Trophoblast cell (in vitro differentiated cells and primary cell): ENCODE data around the gene ECM2.

Source experiments
- DNase-seq, 2 donors: peaks; one replicate each; pipeline ENCODE4 v3.0.0-alpha.2; 2016
- H2AFZ ChIP-seq: 2 replicates; pipeline ENCODE4 v1.6.1; 2013; ENCODE audit warnings: low read length, moderate library complexity, mild to moderate bottlenecking; ENCODE audit not compliant: insufficient read depth, poor library complexity
- H2AK5ac ChIP-seq: 2 replicates; pipeline ENCODE4 v1.6.1; 2013; ENCODE audit warnings: mild to moderate bottlenecking, low read length
- H2BK120ac ChIP-seq: 2 replicates; pipeline ENCODE4 v1.6.1; 2013; ENCODE audit warnings: low read length, mild to moderate bottlenecking, moderate library complexity; ENCODE audit not compliant: insufficient read depth, poor library complexity
- H2BK12ac ChIP-seq: 2 replicates; pipeline ENCODE4 v1.6.1; 2013; ENCODE audit warnings: mild to moderate bottlenecking, low read length, moderate library complexity
- H2BK5ac ChIP-seq: 2 replicates; pipeline ENCODE4 v1.6.1; 2013; ENCODE audit warnings: low read length, low read depth, moderate library complexity, mild to moderate bottlenecking; ENCODE audit not compliant: poor library complexity
- H3K14ac ChIP-seq: 2 replicates; pipeline ENCODE4 v1.6.1; 2013; ENCODE audit warnings: mild to moderate bottlenecking, low read length
- H3K18ac ChIP-seq: 2 replicates; pipeline ENCODE4 v1.6.1; 2013; ENCODE audit warnings: mild to moderate bottlenecking, low read length
- H3K23ac ChIP-seq: 2 replicates; pipeline ENCODE4 v1.6.1; 2013; ENCODE audit warnings: low read length
- H3K27ac ChIP-seq: 2 replicates; pipeline ENCODE4 v1.5.1; 2013; ENCODE audit warnings: low read depth, mild to moderate bottlenecking, inconsistent platforms, low read length, moderate library complexity
- H3K27me3 ChIP-seq: 2 replicates; pipeline ENCODE4 v1.6.1; 2013; ENCODE audit warnings: inconsistent platforms, mild to moderate bottlenecking, low read length, moderate library complexity; ENCODE audit not compliant: insufficient read depth
- H3K36me3 ChIP-seq, 2 experiments: 1 replicate in 1 of 2; 2 replicates in 1 of 2; pipeline ENCODE4 v1.6.1; 2013; ENCODE audit warnings: low read length in 2 of 2, mild to moderate bottlenecking in 2 of 2, moderate library complexity in 1 of 2; ENCODE audit not compliant: insufficient read depth in 2 of 2, control insufficient read depth in 1 of 2
- H3K4ac ChIP-seq: 2 replicates; pipeline ENCODE4 v1.6.1; 2013; ENCODE audit warnings: low read depth, mild to moderate bottlenecking, low read length, moderate library complexity
- H3K4me1 ChIP-seq, 2 experiments: 1 replicate in 1 of 2; 2 replicates in 1 of 2; pipeline ENCODE4 v1.6.1; 2013; ENCODE audit warnings: low read length in 2 of 2, mild to moderate bottlenecking in 2 of 2, moderate library complexity in 1 of 2; ENCODE audit not compliant: insufficient read depth in 2 of 2, control insufficient read depth in 1 of 2
- H3K4me2 ChIP-seq: 2 replicates; pipeline ENCODE4 v1.6.1; 2013; ENCODE audit warnings: inconsistent platforms, mild to moderate bottlenecking, low read length, moderate library complexity
- H3K4me3 ChIP-seq: 2 replicates; pipeline ENCODE4 v1.5.1; 2013; ENCODE audit warnings: mild to moderate bottlenecking, low read depth, low read length, inconsistent platforms
- H3K79me1 ChIP-seq: one replicate; pipeline ENCODE4 v1.6.1; 2013; ENCODE audit warnings: low read length
- H3K79me2 ChIP-seq: 2 replicates; pipeline ENCODE4 v1.6.1; 2013; ENCODE audit warnings: low read length, mild to moderate bottlenecking; ENCODE audit not compliant: control insufficient read depth, insufficient read depth, poor library complexity
- H3K9ac ChIP-seq: 2 replicates; pipeline ENCODE4 v1.6.1; 2013; ENCODE audit warnings: mild to moderate bottlenecking, low read length
- H3K9me3 ChIP-seq: 2 replicates; pipeline ENCODE4 v1.6.1; 2013; ENCODE audit warnings: low read depth, mild to moderate bottlenecking, control low read depth, inconsistent platforms, low read length; ENCODE audit not compliant: insufficient read depth
- H4K12ac ChIP-seq: 2 replicates; pipeline ENCODE4 v1.6.1; 2013; ENCODE audit warnings: low read depth, mild to moderate bottlenecking, low read length, moderate library complexity
- H4K8ac ChIP-seq: 2 replicates; pipeline ENCODE4 v1.6.1; 2013; ENCODE audit warnings: low read depth, mild to moderate bottlenecking, low read length, moderate library complexity
- H4K91ac ChIP-seq: one replicate; pipeline ENCODE4 v1.6.1; 2013; ENCODE audit warnings: low read depth, mild to moderate bottlenecking, low read length, moderate library complexity
- WGBS: extraction: QIAGEN DNeasy Blood & Tissue Kit; methylation state at CpG from one replicate; pipeline ENCODE4 v1.1.7; 2013; ENCODE audit warnings: missing lambda C conversion rate; ENCODE audit not compliant: insufficient read length, insufficient coverage; ENCODE audit errors: extremely low coverage; 5-methylcytosine and 5-hydroxymethylcytosine counted together

Gene ECM2

DNA sequence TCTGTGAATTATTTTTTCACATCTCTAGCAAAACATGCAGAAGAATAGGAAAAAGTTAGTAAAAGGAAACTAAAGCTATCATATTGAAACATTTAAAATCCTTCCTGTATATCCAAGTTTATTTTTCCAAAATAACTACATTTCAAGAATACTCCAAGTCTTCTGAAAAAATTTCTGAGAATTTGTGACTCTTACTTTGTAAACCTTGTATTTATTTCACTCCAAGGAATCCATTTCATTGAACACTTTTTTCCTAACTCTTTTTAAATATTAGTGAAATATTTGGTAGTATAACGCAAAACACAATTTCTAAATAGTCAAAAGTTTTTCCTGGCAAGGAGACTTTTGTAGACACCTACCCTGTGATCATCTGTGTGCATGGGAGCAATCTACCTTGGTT is 19.3 kb downstream of the ECM2 start:
- no peak overlapping the region for H2AK5ac ChIP-seq

DNA sequence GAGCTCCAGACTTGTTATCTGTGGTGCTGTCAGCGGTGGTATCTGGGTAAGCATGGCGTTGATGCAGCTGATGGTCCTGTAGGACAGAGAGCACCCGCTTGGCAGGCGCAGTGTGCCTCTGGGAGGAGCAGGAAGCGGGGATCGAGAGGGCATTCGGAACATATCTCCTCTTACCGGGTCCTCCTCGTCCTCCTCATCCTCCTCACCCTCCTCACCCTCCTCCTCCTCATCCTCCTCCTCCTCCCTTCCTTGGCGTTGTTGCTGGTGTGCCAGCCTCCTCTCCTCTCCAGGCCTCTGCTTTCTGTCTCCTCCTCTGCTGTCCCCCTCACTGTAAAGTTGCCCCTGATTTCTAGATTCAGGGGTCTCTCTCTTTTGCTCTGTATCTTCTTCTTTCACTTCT is 21.2 kb downstream of the ECM2 start:
- no peak overlapping the region for H4K91ac ChIP-seq
- H3K79me1 ChIP-seq: no peaks in the 10 kb centered on the region
- no peak overlapping the region for H4K12ac ChIP-seq
- H3K23ac ChIP-seq: no peak overlapping the region
- no peaks in the 10 kb centered on the region for H3K27me3 ChIP-seq
- DNase-seq: no peak
- no peak overlapping the region for H2BK5ac ChIP-seq
- no peaks in the 10 kb centered on the region for H3K4me1 ChIP-seq
- H4K8ac ChIP-seq: no peak overlapping the region
- no peak overlapping the region for H3K18ac ChIP-seq
- no peak overlapping the region for H2AFZ ChIP-seq
- no peak overlapping the region for H3K14ac ChIP-seq
- H3K36me3 ChIP-seq: no peaks in the 10 kb centered on the region
- no peak overlapping the region for H3K4me3 ChIP-seq
- H3K79me2 ChIP-seq: no peaks in the 10 kb centered on the region
- H3K4me2 ChIP-seq: no peak overlapping the region
- no peak overlapping the region for H3K4ac ChIP-seq
- no peak overlapping the region for H2AK5ac ChIP-seq
- H3K9me3 ChIP-seq: no peaks in the 10 kb centered on the region
- WGBS: no CpG with 5 or more reads among the region's 10 CpGs
- no peak overlapping the region for H2BK120ac ChIP-seq
- no peak overlapping the region for H3K27ac ChIP-seq
- H3K9ac ChIP-seq: no peak overlapping the region
- H2BK12ac ChIP-seq: no peak overlapping the region

More for the DNA sequence above, 19.3 kb downstream of the ECM2 start:
- Histone ChIP-seq H4K8ac (no peak overlapping the region), H4K91ac (no peak overlapping the region), H3K4me3 (no peak overlapping the region), H4K12ac (no peak overlapping the region), H2BK12ac (no peak overlapping the region), H3K79me1 (no peaks in the 10 kb centered on the region), H3K9me3 (no peaks in the 10 kb centered on the region), H3K18ac (no peak overlapping the region), H3K23ac (no peak overlapping the region), H3K4ac (no peak overlapping the region), H3K79me2 (no peaks in the 10 kb centered on the region), H3K27me3 (no peaks in the 10 kb centered on the region), H3K4me2 (no peak overlapping the region), H3K14ac (no peak overlapping the region), H3K4me1 (no peaks in the 10 kb centered on the region), H3K9ac (no peak overlapping the region), H3K36me3 (no peaks in the 10 kb centered on the region), H2BK5ac (no peak overlapping the region), H3K27ac (no peak overlapping the region), H2BK120ac (no peak overlapping the region), H2AFZ (no peak overlapping the region)
- DNase-seq: no peak
- WGBS: no CpG with 5 or more reads among the region's 1 CpG

- no peaks in the 10 kb centered on the region for H3K4me1 ChIP-seq
- H3K4me2 ChIP-seq: no peak overlapping the region
- H3K79me1 ChIP-seq: no peaks in the 10 kb centered on the region
- H3K27me3 ChIP-seq: no peaks in the 10 kb centered on the region
- H3K4me3 ChIP-seq: no peak overlapping the region
- H3K9ac ChIP-seq: no peak overlapping the region
- no peak overlapping the region for H3K14ac ChIP-seq
- H2AFZ ChIP-seq: no peak overlapping the region
- H3K79me2 ChIP-seq: no peaks in the 10 kb centered on the region
- H3K27ac ChIP-seq: no peak overlapping the region
- no peak overlapping the region for H4K8ac ChIP-seq
- no peaks in the 10 kb centered on the region for H3K9me3 ChIP-seq
- no peak overlapping the region for H2BK12ac ChIP-seq
- no peak overlapping the region for H2BK120ac ChIP-seq
- H4K12ac ChIP-seq: no peak overlapping the region
- no peaks in the 10 kb centered on the region for H3K36me3 ChIP-seq
- H2AK5ac ChIP-seq: no peak overlapping the region
- DNase-seq: no peak
- WGBS: no CpG with 5 or more reads among the region's 3 CpGs
- H3K23ac ChIP-seq: no peak overlapping the region
- H3K18ac ChIP-seq: no peak overlapping the region
- H2BK5ac ChIP-seq: no peak overlapping the region
- no peak overlapping the region for H4K91ac ChIP-seq
- no peak overlapping the region for H3K4ac ChIP-seq
Measured at GRCh38 chr9:92513349-92513748, 22.4 kb downstream of the ECM2 start.

DNA sequence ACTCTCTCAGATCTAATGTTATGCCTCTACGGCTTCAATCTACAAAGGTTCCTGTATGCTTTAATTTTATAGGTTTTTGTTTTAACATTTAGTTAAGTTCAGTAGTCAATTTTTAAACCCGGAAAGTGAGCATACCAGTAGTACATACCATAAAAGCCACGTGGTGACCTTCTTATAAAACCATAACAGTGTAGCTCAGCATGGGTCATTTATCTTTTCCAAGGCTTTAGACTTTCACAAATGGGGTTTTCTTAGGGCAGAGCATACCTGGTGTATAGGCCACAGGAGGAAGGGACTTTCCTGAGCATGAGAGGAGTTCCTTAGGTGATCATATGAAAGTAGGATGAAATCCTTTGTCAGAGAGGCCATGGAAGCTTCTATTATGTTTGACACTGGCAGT is 23.2 kb downstream of the ECM2 start:
- Histone ChIP-seq H3K79me2 (no peaks in the 10 kb centered on the region), H4K91ac (no peak overlapping the region), H4K8ac (no peak overlapping the region), H3K27me3 (no peaks in the 10 kb centered on the region), H2BK12ac (no peak overlapping the region), H2AFZ (no peak overlapping the region), H3K23ac (no peak overlapping the region), H3K18ac (no peak overlapping the region), H3K79me1 (no peaks in the 10 kb centered on the region), H3K4me1 (peaks cover 0 to 5% of the 10 kb centered on the region in 2 experiments), H2AK5ac (no peak overlapping the region), H3K4ac (no peak overlapping the region), H4K12ac (no peak overlapping the region), H2BK120ac (no peak overlapping the region), H3K9ac (no peak overlapping the region), H3K27ac (no peak overlapping the region), H3K4me2 (no peak overlapping the region), H3K4me3 (no peak overlapping the region), H3K14ac (no peak overlapping the region), H2BK5ac (no peak overlapping the region), H3K36me3 (no peaks in the 10 kb centered on the region), H3K9me3 (no peaks in the 10 kb centered on the region)
- no peak for DNase-seq
- no CpG with 5 or more reads among the region's 3 CpGs for WGBS
